Measurements from ENCODE around the gene NGEF. TPM values are rescaled to one million over a fixed set of nuclear protein-coding genes. Genes with fewer than 3 reads are reported as not detected.

The NGEF gene
- total and polyA plus RNA-seq, 10 of the 15 experiments (the other 5 are each of a cell fraction or from before 2014, with no cell fraction given) = 0.12 TPM; not detected in 9

- TF ChIP-seq CEBPZ (IDR thresholded peaks at IDR 0.05; ENCODE audit: low read depth, low read length) = no peak
- no peak for TF ChIP-seq ZNF217 (IDR thresholded peaks at IDR 0.05)
- TF ChIP-seq EGR1 (IDR thresholded peaks at IDR 0.05; ENCODE audit: borderline replicate concordance in 1 of 2, low read depth in 2 of 2, low read length in 2 of 2) = peak in 1 of 2 experiments; percentile 84; a peak in 2 of 3 replicates
- no peak for TF ChIP-seq E4F1 (IDR thresholded peaks at IDR 0.05; ENCODE audit: borderline replicate concordance, partially characterized antibody)
- TF ChIP-seq E2F8 (IDR thresholded peaks at IDR 0.05; ENCODE audit: low read depth, partially characterized antibody) = no peak
- TF ChIP-seq CTCF (IDR thresholded peaks at IDR 0.05 in 2 of 3, conservative IDR thresholded peaks at IDR 0.05 in 1 of 3; ENCODE audit: control insufficient read depth in 2 of 3, extremely low read depth in 1 of 3, insufficient read depth in 1 of 3, low read depth in 3 of 3, low read length in 3 of 3) = no peak
- TF ChIP-seq TCF7 (IDR thresholded peaks at IDR 0.05; ENCODE audit: borderline replicate concordance) = no peak
- peak; percentile 53; the same call in 1 of the 2 replicates for TF ChIP-seq SMAD5 (IDR thresholded peaks at IDR 0.05; ENCODE audit: low read depth)
- TF ChIP-seq PKNOX1 (IDR thresholded peaks at IDR 0.05) = no peak
- TF ChIP-seq IRF4 (IDR thresholded peaks at IDR 0.05; ENCODE audit: low read depth, low read length) = no peak
- peak; percentile 29 to 36; a peak in 3 of 4 replicates for TF ChIP-seq BHLHE40 (IDR thresholded peaks at IDR 0.05; ENCODE audit: borderline replicate concordance in 1 of 2, low read depth in 2 of 2, low read length in 1 of 2)
- TF ChIP-seq TAF1 (IDR thresholded peaks at IDR 0.05; ENCODE audit: borderline replicate concordance, low read depth, low read length) = peak; percentile 69; the same call in 1 of the 2 replicates
- peak; percentile 68 for TF ChIP-seq ATF7 (IDR thresholded peaks at IDR 0.05; ENCODE audit: low read depth)
- TF ChIP-seq HSF1 (IDR thresholded peaks at IDR 0.05; ENCODE audit: low read depth, low read length) = no peak
- peak; percentile 80 for TF ChIP-seq YY1 (IDR thresholded peaks at IDR 0.05; ENCODE audit: low read depth, low read length)
Observed at GRCh38 chr2:233060980-233061590, 48.0 kb upstream of the NGEF start (continued).
